ENCODE results near the gene CPA2.
"Not testable (repeated sequence)": the region's sequence is repeated elsewhere in the genome, so short reads cannot be mapped to it uniquely, and the experiment has no call there.

DNA sequence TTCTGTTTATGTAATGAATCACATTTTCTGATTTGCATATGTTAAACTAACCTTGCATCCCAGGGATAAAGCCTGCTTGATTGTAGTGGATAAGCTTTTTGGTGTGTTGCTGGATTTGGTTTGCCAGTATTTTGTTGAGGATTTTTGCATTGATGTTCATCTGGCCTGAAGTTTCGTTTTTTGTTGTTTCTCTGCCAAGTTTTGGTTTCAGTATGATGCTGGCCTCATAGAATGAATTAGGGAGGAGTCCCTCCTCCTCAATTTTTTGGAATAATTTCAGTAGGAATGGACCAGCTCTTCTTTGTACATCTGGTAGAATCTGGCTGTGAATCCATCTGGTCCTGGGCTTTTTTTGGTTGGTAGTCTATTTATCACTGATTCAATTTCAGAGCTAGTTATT lies 23.2 kb upstream of the CPA2 start:
- TF ChIP-seq, protein P1, sequence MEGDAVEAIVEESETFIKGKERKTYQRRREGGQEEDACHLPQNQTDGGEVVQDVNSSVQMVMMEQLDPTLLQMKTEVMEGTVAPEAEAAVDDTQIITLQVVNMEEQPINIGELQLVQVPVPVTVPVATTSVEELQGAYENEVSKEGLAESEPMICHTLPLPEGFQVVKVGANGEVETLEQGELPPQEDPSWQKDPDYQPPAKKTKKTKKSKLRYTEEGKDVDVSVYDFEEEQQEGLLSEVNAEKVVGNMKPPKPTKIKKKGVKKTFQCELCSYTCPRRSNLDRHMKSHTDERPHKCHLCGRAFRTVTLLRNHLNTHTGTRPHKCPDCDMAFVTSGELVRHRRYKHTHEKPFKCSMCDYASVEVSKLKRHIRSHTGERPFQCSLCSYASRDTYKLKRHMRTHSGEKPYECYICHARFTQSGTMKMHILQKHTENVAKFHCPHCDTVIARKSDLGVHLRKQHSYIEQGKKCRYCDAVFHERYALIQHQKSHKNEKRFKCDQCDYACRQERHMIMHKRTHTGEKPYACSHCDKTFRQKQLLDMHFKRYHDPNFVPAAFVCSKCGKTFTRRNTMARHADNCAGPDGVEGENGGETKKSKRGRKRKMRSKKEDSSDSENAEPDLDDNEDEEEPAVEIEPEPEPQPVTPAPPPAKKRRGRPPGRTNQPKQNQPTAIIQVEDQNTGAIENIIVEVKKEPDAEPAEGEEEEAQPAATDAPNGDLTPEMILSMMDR (IDR thresholded peaks at IDR 0.05; ENCODE audit: low read depth, low read length): not testable (repeated sequence)
- TF ChIP-seq POLR2A (IDR thresholded peaks at IDR 0.05; ENCODE audit: extremely low read depth, insufficient read length): not testable (repeated sequence)
- TF ChIP-seq, protein P2, sequence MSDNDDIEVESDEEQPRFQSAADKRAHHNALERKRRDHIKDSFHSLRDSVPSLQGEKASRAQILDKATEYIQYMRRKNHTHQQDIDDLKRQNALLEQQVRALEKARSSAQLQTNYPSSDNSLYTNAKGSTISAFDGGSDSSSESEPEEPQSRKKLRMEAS (IDR thresholded peaks at IDR 0.05; ENCODE audit: low read depth, low read length): not testable (repeated sequence)
